Measurements from ENCODE around the gene SMIM24. TPM values are rescaled to one million over a fixed set of nuclear protein-coding genes. Genes with fewer than 3 reads are reported as not detected.

The SMIM24 gene
- total RNA-seq, 2 donors from 2014 or later: not detected

- Histone ChIP-seq H3K4me1 (ENCODE audit: control insufficient read depth, insufficient read depth, low read length) (peaks cover 3% of the 10 kb centered on the region), H3K36me3 (ENCODE audit: control insufficient read depth, insufficient read depth, low read length) (no peaks in the 10 kb centered on the region), H3K27me3 (ENCODE audit: control insufficient read depth, insufficient read depth, low read length, poor library complexity, severe bottlenecking) (no peaks in the 10 kb centered on the region), H3K9me3 (ENCODE audit: control insufficient read depth, low read length) (no peaks in the 10 kb centered on the region), H3K4me3 (ENCODE audit: low read length) (no peak overlapping the region), H3K9ac (ENCODE audit: extremely low read depth, low read length, poor library complexity, severe bottlenecking) (no peak overlapping the region), H3K27ac (ENCODE audit: low read depth, low read length) (no peak overlapping the region)
- WGBS, 2 experiments (ENCODE audit: insufficient coverage in 1 of 2, insufficient read length in 1 of 2): 92 to 94% methylated on average over 15 to 38 of the region's 38 CpGs
- no peak for DNase-seq
- H3K36me3 Mint-ChIP-seq (ENCODE audit: low read depth): no peaks in the 10 kb centered on the region
- H3K4me3 Mint-ChIP-seq: no peak overlapping the region
- TF ChIP-seq CTCF (conservative IDR thresholded peaks at IDR 0.05): no peak
- H3K27ac Mint-ChIP-seq: no peak overlapping the region
- peaks cover 4% of the 10 kb centered on the region for H3K4me1 Mint-ChIP-seq
- H3K27me3 Mint-ChIP-seq (ENCODE audit: insufficient read depth): no peaks in the 10 kb centered on the region
- H3K9me3 Mint-ChIP-seq: no peaks in the 10 kb centered on the region
Measured at GRCh38 chr19:3452171-3452941, 28.0 kb downstream of the SMIM24 start.

GRCh38 chr19:3451451-3451866 is 28.9 kb downstream of the SMIM24 start:
- H3K27ac Mint-ChIP-seq: no peak overlapping the region
- Histone ChIP-seq H3K9ac (ENCODE audit: extremely low read depth, low read length, poor library complexity, severe bottlenecking) (no peak overlapping the region), H3K27me3 (ENCODE audit: control insufficient read depth, insufficient read depth, low read length, poor library complexity, severe bottlenecking) (no peaks in the 10 kb centered on the region), H3K4me3 (ENCODE audit: low read length) (no peak overlapping the region), H3K27ac (ENCODE audit: low read depth, low read length) (no peak overlapping the region), H3K36me3 (ENCODE audit: control insufficient read depth, insufficient read depth, low read length) (no peaks in the 10 kb centered on the region), H3K9me3 (ENCODE audit: control insufficient read depth, low read length) (no peaks in the 10 kb centered on the region), H3K4me1 (ENCODE audit: control insufficient read depth, insufficient read depth, low read length) (peaks cover 3% of the 10 kb centered on the region)
- 93 to 100% methylated on average over 2 to 9 of the region's 10 CpGs for WGBS, 2 experiments (ENCODE audit: insufficient coverage in 1 of 2, insufficient read length in 1 of 2)
- no peaks in the 10 kb centered on the region for H3K4me1 Mint-ChIP-seq
- no peak overlapping the region for H3K4me3 Mint-ChIP-seq
- TF ChIP-seq CTCF (conservative IDR thresholded peaks at IDR 0.05): no peak
- DNase-seq: no peak
- no peaks in the 10 kb centered on the region for H3K27me3 Mint-ChIP-seq (ENCODE audit: insufficient read depth)
- no peaks in the 10 kb centered on the region for H3K36me3 Mint-ChIP-seq (ENCODE audit: low read depth)
- H3K9me3 Mint-ChIP-seq: no peaks in the 10 kb centered on the region

- H3K36me3 Mint-ChIP-seq (ENCODE audit: low read depth): no peaks in the 10 kb centered on the region
Measured at GRCh38 chr19:3450796-3451411, 29.4 kb downstream of the SMIM24 start.

More at GRCh38 chr19:3450796-3451411, 29.4 kb downstream of the SMIM24 start:
- 89 to 96% methylated on average over 11 to 12 of the region's 12 CpGs for WGBS, 2 experiments (ENCODE audit: insufficient coverage in 1 of 2, insufficient read length in 1 of 2)
- H3K36me3 ChIP-seq (ENCODE audit: control insufficient read depth, insufficient read depth, low read length): no peaks in the 10 kb centered on the region
- H3K9me3 ChIP-seq (ENCODE audit: control insufficient read depth, low read length): no peaks in the 10 kb centered on the region
- Mint-ChIP-seq H3K4me1 (no peaks in the 10 kb centered on the region), H3K27me3 (ENCODE audit: insufficient read depth) (no peaks in the 10 kb centered on the region), H3K9me3 (no peaks in the 10 kb centered on the region), H3K4me3 (no peak overlapping the region), H3K27ac (no peak overlapping the region)
- H3K27ac ChIP-seq (ENCODE audit: low read depth, low read length): no peak overlapping the region
- no peak for DNase-seq
- H3K9ac ChIP-seq (ENCODE audit: extremely low read depth, low read length, poor library complexity, severe bottlenecking): no peak overlapping the region
- TF ChIP-seq CTCF (conservative IDR thresholded peaks at IDR 0.05): no peak
- H3K27me3 ChIP-seq (ENCODE audit: control insufficient read depth, insufficient read depth, low read length, poor library complexity, severe bottlenecking): no peaks in the 10 kb centered on the region
- no peak overlapping the region for H3K4me3 ChIP-seq (ENCODE audit: low read length)
- no peaks in the 10 kb centered on the region for H3K4me1 ChIP-seq (ENCODE audit: control insufficient read depth, insufficient read depth, low read length)
